ENCODE results near the gene SLC9C1.

Gene SLC9C1

GRCh38 chr3:112321867-112322652 lies 28.0 kb upstream of the SLC9C1 start:
- Histone ChIP-seq H3K4ac (ENCODE audit: low read depth in 1 of 2, low read length in 2 of 2) (no peak overlapping the region), H3K4me1 (ENCODE audit: control insufficient read depth, insufficient read depth, low read depth, low read length) (no peaks in the 10 kb centered on the region), H4K8ac (ENCODE audit: low read length) (no peak overlapping the region), H3K4me3 (ENCODE audit: insufficient read depth in 1 of 2, low read depth in 1 of 2, low read length in 2 of 2) (no peak overlapping the region), H3K4me2 (ENCODE audit: low read length, poor library complexity, severe bottlenecking) (no peak overlapping the region), H3K23ac (ENCODE audit: low read length in 2 of 2) (no peak overlapping the region), H2AK5ac (ENCODE audit: low read length, severe bottlenecking) (no peak overlapping the region), H3K79me1 (replicated peaks; ENCODE audit: low read length, poor library complexity, severe bottlenecking) (no peaks in the 10 kb centered on the region), H3K14ac (ENCODE audit: low read length in 2 of 2) (no peak overlapping the region), H3K9me3 (ENCODE audit: control insufficient read depth, low read length) (no peaks in the 10 kb centered on the region), H3K36me3 (ENCODE audit: control insufficient read depth in 1 of 2, insufficient read depth in 2 of 2, low read depth in 1 of 2, low read length in 2 of 2) (no peaks in the 10 kb centered on the region), H3K27me3 (ENCODE audit: control insufficient read depth in 1 of 2, insufficient read depth in 1 of 2, low read length in 2 of 2) (no peaks in the 10 kb centered on the region), H2BK5ac (ENCODE audit: low read depth, low read length, poor library complexity, severe bottlenecking) (no peak overlapping the region), H2BK15ac (ENCODE audit: low read depth, poor library complexity, severe bottlenecking) (no peak overlapping the region), H3K18ac (ENCODE audit: low read depth in 1 of 2, low read length in 2 of 2) (no peak overlapping the region), H3K9ac (ENCODE audit: low read length) (no peak overlapping the region), H2BK12ac (ENCODE audit: low read length in 2 of 2) (no peak overlapping the region), H2AFZ (ENCODE audit: low read depth, low read length) (no peak overlapping the region), H3K27ac (ENCODE audit: low read length, poor library complexity, severe bottlenecking) (no peak overlapping the region), H4K91ac (ENCODE audit: low read length) (no peak overlapping the region), H2BK120ac (ENCODE audit: low read depth, low read length) (no peak overlapping the region)
- 75% methylated on average over 1 of the region's 5 CpGs for WGBS
- DNase-seq: no peak

GRCh38 chr3:112320691-112321090 lies 26.7 kb upstream of the SLC9C1 start:
- no peak overlapping the region for H2BK15ac ChIP-seq (ENCODE audit: low read depth, poor library complexity, severe bottlenecking)
- H3K27ac ChIP-seq (ENCODE audit: low read length, poor library complexity, severe bottlenecking): no peak overlapping the region
- no peak overlapping the region for H3K9ac ChIP-seq (ENCODE audit: low read length)
- no peaks in the 10 kb centered on the region for H3K4me1 ChIP-seq (ENCODE audit: control insufficient read depth, insufficient read depth, low read depth, low read length)
- no peak overlapping the region for H3K4me3 ChIP-seq (ENCODE audit: insufficient read depth in 1 of 2, low read depth in 1 of 2, low read length in 2 of 2)
- H4K91ac ChIP-seq (ENCODE audit: low read length): no peak overlapping the region
- no peak overlapping the region for H4K8ac ChIP-seq (ENCODE audit: low read length)
- no peaks in the 10 kb centered on the region for H3K9me3 ChIP-seq (ENCODE audit: control insufficient read depth, low read length)
- H2BK120ac ChIP-seq (ENCODE audit: low read depth, low read length): no peak overlapping the region
- no peak overlapping the region for H2AK5ac ChIP-seq (ENCODE audit: low read length, severe bottlenecking)
- no peak overlapping the region for H3K23ac ChIP-seq (ENCODE audit: low read length in 2 of 2)
- no peak overlapping the region for H2BK12ac ChIP-seq (ENCODE audit: low read length in 2 of 2)
- H3K18ac ChIP-seq (ENCODE audit: low read depth in 1 of 2, low read length in 2 of 2): no peak overlapping the region
- H3K4me2 ChIP-seq (ENCODE audit: low read length, poor library complexity, severe bottlenecking): no peak overlapping the region
- no peak overlapping the region for H3K4ac ChIP-seq (ENCODE audit: low read depth in 1 of 2, low read length in 2 of 2)
- H3K14ac ChIP-seq (ENCODE audit: low read length in 2 of 2): no peak overlapping the region
- no peaks in the 10 kb centered on the region for H3K27me3 ChIP-seq (ENCODE audit: control insufficient read depth in 1 of 2, insufficient read depth in 1 of 2, low read length in 2 of 2)
- H3K36me3 ChIP-seq (ENCODE audit: control insufficient read depth in 1 of 2, insufficient read depth in 2 of 2, low read depth in 1 of 2, low read length in 2 of 2): no peaks in the 10 kb centered on the region
- H3K79me1 ChIP-seq (replicated peaks; ENCODE audit: low read length, poor library complexity, severe bottlenecking): no peaks in the 10 kb centered on the region
- H2AFZ ChIP-seq (ENCODE audit: low read depth, low read length): no peak overlapping the region
- WGBS: 92% methylated on average over 1 of the region's 1 CpG
- no peak overlapping the region for H2BK5ac ChIP-seq (ENCODE audit: low read depth, low read length, poor library complexity, severe bottlenecking)
- no peak for DNase-seq

GRCh38 chr3:112319516-112320276 lies 25.7 kb upstream of the SLC9C1 start:
- 50% methylated on average over 3 of the region's 4 CpGs for WGBS
- no peak overlapping the region for H4K8ac ChIP-seq (ENCODE audit: low read length)

DNA sequence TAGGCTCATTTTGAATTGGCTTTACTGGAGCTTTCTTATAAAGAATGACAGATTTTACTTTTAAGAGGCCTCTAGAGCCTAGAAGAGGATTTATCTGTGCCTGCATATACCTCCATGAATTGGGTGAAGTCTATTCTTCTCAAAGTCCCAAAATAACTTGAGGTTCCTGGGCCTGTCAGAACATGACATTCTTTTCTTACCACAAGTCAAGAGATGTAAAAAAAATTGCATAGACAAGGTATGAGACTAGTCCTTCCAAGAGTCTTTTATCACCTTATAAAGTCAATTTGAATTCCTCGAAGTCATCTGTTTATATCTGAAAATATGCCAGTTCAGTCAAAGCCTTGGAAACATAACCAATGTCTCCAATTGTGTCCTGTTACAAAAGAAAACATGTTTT lies 21.8 kb upstream of the SLC9C1 start:
- Histone ChIP-seq H3K9me3 (ENCODE audit: control insufficient read depth, low read length) (no peaks in the 10 kb centered on the region), H4K8ac (ENCODE audit: low read length) (no peak overlapping the region), H3K18ac (ENCODE audit: low read depth in 1 of 2, low read length in 2 of 2) (no peak overlapping the region), H3K14ac (ENCODE audit: low read length in 2 of 2) (no peak overlapping the region), H2AFZ (ENCODE audit: low read depth, low read length) (no peak overlapping the region), H3K9ac (ENCODE audit: low read length) (no peak overlapping the region), H2BK15ac (ENCODE audit: low read depth, poor library complexity, severe bottlenecking) (no peak overlapping the region), H3K79me1 (replicated peaks; ENCODE audit: low read length, poor library complexity, severe bottlenecking) (no peaks in the 10 kb centered on the region), H2BK5ac (ENCODE audit: low read depth, low read length, poor library complexity, severe bottlenecking) (no peak overlapping the region), H3K27me3 (ENCODE audit: control insufficient read depth in 1 of 2, insufficient read depth in 1 of 2, low read length in 2 of 2) (no peaks in the 10 kb centered on the region), H3K23ac (ENCODE audit: low read length in 2 of 2) (no peak overlapping the region), H3K36me3 (ENCODE audit: control insufficient read depth in 1 of 2, insufficient read depth in 2 of 2, low read depth in 1 of 2, low read length in 2 of 2) (no peaks in the 10 kb centered on the region), H4K91ac (ENCODE audit: low read length) (no peak overlapping the region), H3K27ac (ENCODE audit: low read length, poor library complexity, severe bottlenecking) (no peak overlapping the region), H3K4ac (ENCODE audit: low read depth in 1 of 2, low read length in 2 of 2) (no peak overlapping the region), H3K4me3 (ENCODE audit: insufficient read depth in 1 of 2, low read depth in 1 of 2, low read length in 2 of 2) (no peak overlapping the region), H3K4me1 (ENCODE audit: control insufficient read depth, insufficient read depth, low read depth, low read length) (no peaks in the 10 kb centered on the region), H2AK5ac (ENCODE audit: low read length, severe bottlenecking) (no peak overlapping the region), H2BK120ac (ENCODE audit: low read depth, low read length) (no peak overlapping the region), H2BK12ac (ENCODE audit: low read length in 2 of 2) (no peak overlapping the region), H3K4me2 (ENCODE audit: low read length, poor library complexity, severe bottlenecking) (no peak overlapping the region)
- DNase-seq: no peak
- WGBS: 100% methylated on average over 1 of the region's 1 CpG

More at GRCh38 chr3:112319516-112320276, 25.7 kb upstream of the SLC9C1 start:
- H3K27me3 ChIP-seq (ENCODE audit: control insufficient read depth in 1 of 2, insufficient read depth in 1 of 2, low read length in 2 of 2): no peaks in the 10 kb centered on the region
- H2BK120ac ChIP-seq (ENCODE audit: low read depth, low read length): no peak overlapping the region
- H2BK5ac ChIP-seq (ENCODE audit: low read depth, low read length, poor library complexity, severe bottlenecking): no peak overlapping the region
- H2AFZ ChIP-seq (ENCODE audit: low read depth, low read length): no peak overlapping the region
- no peak overlapping the region for H2BK12ac ChIP-seq (ENCODE audit: low read length in 2 of 2)
- no peaks in the 10 kb centered on the region for H3K79me1 ChIP-seq (replicated peaks; ENCODE audit: low read length, poor library complexity, severe bottlenecking)
- DNase-seq: no peak
- no peak overlapping the region for H2BK15ac ChIP-seq (ENCODE audit: low read depth, poor library complexity, severe bottlenecking)
- H2AK5ac ChIP-seq (ENCODE audit: low read length, severe bottlenecking): no peak overlapping the region
- H3K9me3 ChIP-seq (ENCODE audit: control insufficient read depth, low read length): no peaks in the 10 kb centered on the region
- H3K4me3 ChIP-seq (ENCODE audit: insufficient read depth in 1 of 2, low read depth in 1 of 2, low read length in 2 of 2): no peak overlapping the region
- H3K23ac ChIP-seq (ENCODE audit: low read length in 2 of 2): no peak overlapping the region
- no peak overlapping the region for H3K9ac ChIP-seq (ENCODE audit: low read length)
- H3K4me1 ChIP-seq (ENCODE audit: control insufficient read depth, insufficient read depth, low read depth, low read length): no peaks in the 10 kb centered on the region
- no peak overlapping the region for H3K27ac ChIP-seq (ENCODE audit: low read length, poor library complexity, severe bottlenecking)
- no peak overlapping the region for H3K14ac ChIP-seq (ENCODE audit: low read length in 2 of 2)
- no peak overlapping the region for H3K4me2 ChIP-seq (ENCODE audit: low read length, poor library complexity, severe bottlenecking)
- no peak overlapping the region for H3K18ac ChIP-seq (ENCODE audit: low read depth in 1 of 2, low read length in 2 of 2)
- no peak overlapping the region for H3K4ac ChIP-seq (ENCODE audit: low read depth in 1 of 2, low read length in 2 of 2)
- no peak overlapping the region for H4K91ac ChIP-seq (ENCODE audit: low read length)
- no peaks in the 10 kb centered on the region for H3K36me3 ChIP-seq (ENCODE audit: control insufficient read depth in 1 of 2, insufficient read depth in 2 of 2, low read depth in 1 of 2, low read length in 2 of 2)
